ENCODE results near the gene GPR37L1. TPM values are rescaled to one million over a fixed set of nuclear protein-coding genes. Genes with fewer than 3 reads are reported as not detected.
"Not testable (repeated sequence)": the region's sequence is repeated elsewhere in the genome, so short reads cannot be mapped to it uniquely, and the experiment has no call there.

GPR37L1 gene
- total and polyA plus RNA-seq, 2 experiments from 2014 or later, result 0.03 TPM; not detected in 1

DNA sequence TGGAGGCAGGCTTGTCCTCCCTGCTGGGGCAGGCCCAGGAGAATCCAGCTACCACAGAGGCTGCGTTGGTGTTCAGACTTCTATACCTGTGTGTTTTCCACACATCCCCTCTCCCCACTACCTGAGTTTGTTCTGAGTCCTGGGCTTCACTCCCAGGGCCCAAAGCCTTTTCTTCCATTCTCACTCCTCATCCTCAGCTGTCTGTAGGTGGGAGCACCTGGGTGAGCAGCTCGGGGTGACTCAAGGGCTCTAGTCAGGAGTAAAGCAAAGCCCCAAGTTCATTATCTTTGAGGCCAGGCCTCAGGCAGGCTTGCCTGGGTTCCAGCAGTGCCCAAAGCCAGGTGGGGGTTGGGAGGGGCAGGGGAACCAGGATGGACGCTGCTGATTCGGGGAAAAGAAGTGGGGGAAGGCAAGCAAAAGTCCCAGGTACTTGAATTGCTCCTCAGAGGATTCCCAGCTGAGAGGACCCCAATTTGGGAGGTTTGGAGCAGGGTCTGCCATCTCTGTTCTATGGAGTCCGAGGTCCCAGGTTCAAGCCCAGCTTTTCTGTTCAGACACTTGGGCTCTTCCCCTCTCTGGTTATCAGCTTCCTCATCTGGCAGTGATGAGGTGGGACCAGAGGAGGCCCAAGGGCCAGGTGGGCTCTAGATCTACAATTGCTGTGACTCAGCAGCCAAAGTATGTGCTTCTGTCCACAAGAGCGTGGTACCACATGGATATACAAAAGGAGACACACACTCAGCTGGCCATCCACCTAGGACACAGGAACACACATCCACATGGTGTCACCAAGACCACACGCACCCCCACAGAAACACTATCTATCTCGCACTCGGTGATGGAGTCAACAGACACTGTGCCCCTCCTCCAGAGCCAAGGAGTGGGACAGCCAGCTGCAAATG is 43.5 kb downstream of the GPR37L1 start:
- no peaks in the 10 kb centered on the region for H4K20me1 ChIP-seq (ENCODE audit: insufficient read depth)
- no peaks in the 10 kb centered on the region for H3K9me3 ChIP-seq (ENCODE audit: low read depth)
- no peak overlapping the region for H3K9ac ChIP-seq
- H2AFZ ChIP-seq, result no peak overlapping the region
- H3F3A ChIP-seq (ENCODE audit: insufficient read depth), result no peaks in the 10 kb centered on the region
- no peaks in the 10 kb centered on the region for H3K36me3 ChIP-seq (ENCODE audit: low read depth)
- no peaks in the 10 kb centered on the region for H3K79me2 ChIP-seq (ENCODE audit: insufficient read depth)
- no peak overlapping the region for H3K27ac ChIP-seq
- no peak for DNase-seq
- peaks cover 7% of the 10 kb centered on the region; the same call in 1 of the 2 replicates for H3K4me1 ChIP-seq (ENCODE audit: insufficient read depth)
- no peaks in the 10 kb centered on the region for H3K27me3 ChIP-seq (replicated peaks; ENCODE audit: insufficient read depth)
- in situ Hi-C loops (cut with MboI), result no loop called here
- no peak overlapping the region for H3K4me3 ChIP-seq
- 83 to 86% methylated on average over 9 of the region's 9 CpGs for WGBS, 2 experiments (ENCODE audit: low coverage in 1 of 2, low lambda C conversion rate in 2 of 2, missing lambda C conversion rate in 2 of 2)
- TF ChIP-seq EZH2phosphoT487 (IDR thresholded peaks at IDR 0.05; ENCODE audit: insufficient read depth, low read depth) (no peak), EZH2 (IDR thresholded peaks at IDR 0.05; ENCODE audit: insufficient read depth, poor library complexity, severe bottlenecking) (no peak)
- no peak overlapping the region for H3K4me2 ChIP-seq (ENCODE audit: unreplicated experiment)
- no peaks in the 10 kb centered on the region for H3K9me2 ChIP-seq (ENCODE audit: insufficient read depth)

DNA sequence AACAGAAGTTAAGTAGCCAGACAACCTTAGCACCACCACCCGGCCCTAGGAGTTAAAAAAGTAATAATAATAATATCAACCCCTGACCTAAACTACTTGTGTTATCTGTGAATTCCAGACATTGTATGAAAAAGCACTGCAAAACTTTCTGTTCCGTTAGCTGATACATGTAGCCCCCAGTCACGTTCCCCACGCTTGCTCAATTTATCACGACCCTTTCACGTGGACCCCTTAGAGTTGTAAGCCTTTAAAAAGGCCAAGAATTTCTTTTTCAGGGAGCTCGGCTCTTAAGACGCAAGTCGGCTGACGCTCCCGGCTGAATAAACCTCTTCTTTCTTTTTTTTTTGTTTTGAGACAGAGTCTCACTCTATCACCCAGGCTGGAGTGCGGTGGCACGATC is 44.3 kb downstream of the GPR37L1 start:
- H3K36me3 ChIP-seq (ENCODE audit: low read depth); H4K20me1 ChIP-seq (ENCODE audit: insufficient read depth); H3K9ac ChIP-seq; H3K4me2 ChIP-seq (ENCODE audit: unreplicated experiment); H3K79me2 ChIP-seq (ENCODE audit: insufficient read depth); H3K9me2 ChIP-seq (ENCODE audit: insufficient read depth); H3K9me3 ChIP-seq (ENCODE audit: low read depth); H3K4me1 ChIP-seq (ENCODE audit: insufficient read depth); H3K27me3 ChIP-seq (replicated peaks; ENCODE audit: insufficient read depth); H3K4me3 ChIP-seq; in situ Hi-C loops (cut with MboI); H3K27ac ChIP-seq; DNase-seq; H2AFZ ChIP-seq; H3F3A ChIP-seq (ENCODE audit: insufficient read depth): not testable (repeated sequence)
- WGBS, 2 experiments (ENCODE audit: low coverage in 1 of 2, low lambda C conversion rate in 2 of 2, missing lambda C conversion rate in 2 of 2), result 74 to 85% methylated on average over 13 of the region's 13 CpGs

DNA sequence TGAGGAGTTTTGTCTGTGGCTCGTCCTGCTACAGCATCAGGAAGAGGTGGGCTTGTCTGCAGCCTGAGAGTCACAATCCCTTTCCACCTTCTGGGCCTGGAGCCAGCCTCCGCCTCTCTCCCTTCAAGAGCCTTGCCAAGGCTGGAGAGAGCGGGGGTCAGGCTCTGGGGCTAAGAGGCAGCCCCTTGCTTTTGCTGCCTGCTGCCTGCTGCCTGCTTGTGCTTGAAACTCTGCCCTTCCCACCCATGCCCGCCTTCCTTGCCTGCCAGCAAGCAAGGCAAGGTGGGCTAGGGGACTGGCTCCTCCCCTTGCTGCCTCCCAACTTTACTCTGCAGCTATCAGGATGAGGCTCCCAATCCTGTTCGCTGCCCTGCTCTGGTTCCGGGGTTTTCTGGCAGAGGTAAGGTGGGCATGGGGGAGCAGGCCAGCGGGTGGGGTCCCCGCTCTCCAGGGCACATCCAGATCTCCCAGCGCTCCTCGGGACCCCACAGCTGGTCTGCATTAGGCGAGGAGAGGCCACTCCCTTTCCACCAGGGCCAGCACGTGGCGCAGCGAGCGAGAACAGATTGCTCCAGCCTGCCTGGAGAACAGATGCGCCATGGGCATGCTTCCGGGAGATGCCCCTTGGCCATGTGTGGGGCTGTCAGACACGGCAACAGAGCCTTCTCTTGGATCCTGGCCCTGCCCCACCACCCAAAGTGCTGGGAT is 45.1 kb downstream of the GPR37L1 start:
- WGBS, 2 experiments (ENCODE audit: low coverage in 1 of 2, low lambda C conversion rate in 2 of 2, missing lambda C conversion rate in 2 of 2), result 13 to 14% methylated on average over 18 of the region's 18 CpGs
- Histone ChIP-seq H2AFZ (peak overlapping the region; percentile 62), H4K20me1 (ENCODE audit: insufficient read depth) (no peaks in the 10 kb centered on the region), H3K36me3 (ENCODE audit: low read depth) (no peaks in the 10 kb centered on the region), H3K4me3 (no peak overlapping the region), H3K9me3 (ENCODE audit: low read depth) (no peaks in the 10 kb centered on the region), H3K9ac (no peak overlapping the region), H3K27ac (no peak overlapping the region), H3K4me1 (ENCODE audit: insufficient read depth) (peaks cover 7% of the 10 kb centered on the region; the same call in 1 of the 2 replicates), H3K27me3 (replicated peaks; ENCODE audit: insufficient read depth) (no peaks in the 10 kb centered on the region), H3K79me2 (ENCODE audit: insufficient read depth) (no peaks in the 10 kb centered on the region), H3F3A (ENCODE audit: insufficient read depth) (no peaks in the 10 kb centered on the region), H3K9me2 (ENCODE audit: insufficient read depth) (no peaks in the 10 kb centered on the region), H3K4me2 (ENCODE audit: unreplicated experiment) (peak overlapping the region; percentile 28)
- in situ Hi-C loops (cut with MboI), result no loop called here
- TF ChIP-seq EZH2phosphoT487 (IDR thresholded peaks at IDR 0.05; ENCODE audit: insufficient read depth, low read depth), result no peak
- no peak for TF ChIP-seq EZH2 (IDR thresholded peaks at IDR 0.05; ENCODE audit: insufficient read depth, poor library complexity, severe bottlenecking)
- DNase-seq, result peak; percentile 80

DNA sequence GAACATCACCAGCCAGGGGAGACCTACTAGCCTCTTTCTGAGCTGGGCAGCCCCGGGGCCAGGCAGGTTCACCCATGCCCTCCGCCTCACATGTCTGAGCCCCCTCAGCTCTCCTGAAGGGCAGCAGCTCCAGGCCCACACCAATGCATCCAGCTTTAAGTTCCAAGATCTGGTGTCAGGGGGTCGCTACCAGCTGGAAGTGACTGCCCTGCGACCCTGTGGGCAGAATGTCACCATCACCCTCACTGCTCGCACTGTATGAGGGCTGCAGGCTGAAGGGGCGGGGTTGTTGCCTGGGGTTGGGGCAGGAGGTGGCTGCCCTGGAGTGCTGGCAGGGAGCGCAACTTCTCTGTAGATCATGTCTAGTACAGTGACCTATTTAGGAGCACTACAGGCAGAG is 46.1 kb downstream of the GPR37L1 start:
- no peak overlapping the region for H3K4me3 ChIP-seq
- TF ChIP-seq EZH2 (IDR thresholded peaks at IDR 0.05; ENCODE audit: insufficient read depth, poor library complexity, severe bottlenecking) (no peak), EZH2phosphoT487 (IDR thresholded peaks at IDR 0.05; ENCODE audit: insufficient read depth, low read depth) (no peak)
- H3K4me1 ChIP-seq (ENCODE audit: insufficient read depth), result peaks cover 7% of the 10 kb centered on the region; the same call in 1 of the 2 replicates
- no peak for DNase-seq
- no peaks in the 10 kb centered on the region for H3F3A ChIP-seq (ENCODE audit: insufficient read depth)
- H3K4me2 ChIP-seq (ENCODE audit: unreplicated experiment), result no peak overlapping the region
- H3K27me3 ChIP-seq (replicated peaks; ENCODE audit: insufficient read depth), result no peaks in the 10 kb centered on the region
- H3K9me2 ChIP-seq (ENCODE audit: insufficient read depth), result no peaks in the 10 kb centered on the region
- H4K20me1 ChIP-seq (ENCODE audit: insufficient read depth), result no peaks in the 10 kb centered on the region
- H3K9me3 ChIP-seq (ENCODE audit: low read depth), result no peaks in the 10 kb centered on the region
- no peak overlapping the region for H2AFZ ChIP-seq
- in situ Hi-C loops (cut with MboI), result no loop called here
- WGBS, 2 experiments (ENCODE audit: low coverage in 1 of 2, low lambda C conversion rate in 2 of 2, missing lambda C conversion rate in 2 of 2), result 77 to 82% methylated on average over 7 of the region's 7 CpGs
- no peak overlapping the region for H3K27ac ChIP-seq
- no peaks in the 10 kb centered on the region for H3K79me2 ChIP-seq (ENCODE audit: insufficient read depth)
- H3K36me3 ChIP-seq (ENCODE audit: low read depth), result no peaks in the 10 kb centered on the region
- no peak overlapping the region for H3K9ac ChIP-seq
